ENCODE results near the gene MCC. TPM values are rescaled to one million over a fixed set of nuclear protein-coding genes. Genes with fewer than 3 reads are reported as not detected.

MCC gene
- total and polyA plus RNA-seq, 4 donors: 1.6 to 38.6 (median 11.2) TPM

GRCh38 chr5:113394658-113395057, 93.6 kb downstream of the MCC start:
- 78 to 88% methylated on average over 2 of the region's 2 CpGs for WGBS, 2 donors
- Histone ChIP-seq H3K9ac (ENCODE audit: insufficient read depth in 1 of 2, low read length in 2 of 2) (no peak overlapping the region), H3K27me3 (ENCODE audit: control insufficient read depth in 3 of 3, insufficient read depth in 3 of 3, low read length in 2 of 3) (no peaks in the 10 kb centered on the region), H3K9me3 (ENCODE audit: control insufficient read depth in 4 of 4, insufficient read depth in 3 of 4, low read length in 3 of 4) (no peaks in the 10 kb centered on the region), H3K27ac (ENCODE audit: low read depth in 1 of 2, low read length in 1 of 2) (no peak overlapping the region), H3K4me3 (no peak overlapping the region), H3K36me3 (ENCODE audit: control insufficient read depth in 4 of 4, insufficient read depth in 4 of 4, low read length in 4 of 4) (no peaks in the 10 kb centered on the region), H3K4me1 (ENCODE audit: control insufficient read depth in 5 of 5, insufficient read depth in 5 of 5, low read length in 5 of 5) (peaks cover 0 to 4% (median 0%) of the 10 kb centered on the region in 5 donors)
- TF ChIP-seq CTCF (IDR thresholded peaks at IDR 0.05; ENCODE audit: control extremely low read depth, extremely low read depth): no peak
- DNase-seq (peak in 1 of 3 donors; percentile 15), ATAC-seq (ENCODE audit: insufficient read depth, low FRiP score) (no peak)

DNA sequence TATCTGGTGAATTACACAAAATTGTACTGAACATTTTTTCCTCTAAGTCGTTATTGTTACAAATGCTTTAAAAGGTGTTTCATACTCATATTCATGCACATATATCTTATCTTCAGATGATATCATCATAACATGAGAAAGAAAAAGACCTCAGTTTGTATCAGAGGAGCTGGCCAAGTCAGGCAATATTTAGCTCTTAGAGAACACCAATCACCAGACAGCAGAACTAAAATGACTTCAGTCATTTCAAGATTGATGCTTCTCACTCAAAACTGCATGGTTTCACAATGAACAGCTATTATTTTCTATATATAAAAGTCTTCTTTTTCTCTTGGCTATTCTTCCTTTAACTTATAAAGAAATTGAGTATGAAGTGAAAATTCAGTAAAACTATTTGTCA, 98.0 kb downstream of the MCC start:
- 89 to 91% methylated on average over 1 of the region's 1 CpG for WGBS, 2 donors
- peaks cover 0 to 4% (median 0%) of the 10 kb centered on the region in 5 donors for H3K4me1 ChIP-seq (ENCODE audit: control insufficient read depth in 5 of 5, insufficient read depth in 5 of 5, low read length in 5 of 5)
- no peak for TF ChIP-seq CTCF (IDR thresholded peaks at IDR 0.05; ENCODE audit: control extremely low read depth, extremely low read depth)
- no peaks in the 10 kb centered on the region for H3K36me3 ChIP-seq (ENCODE audit: control insufficient read depth in 4 of 4, insufficient read depth in 4 of 4, low read length in 4 of 4)
- no peak overlapping the region for H3K9ac ChIP-seq (ENCODE audit: insufficient read depth in 1 of 2, low read length in 2 of 2)
- ATAC-seq (ENCODE audit: insufficient read depth, low FRiP score) (no peak), DNase-seq (no peak)
- H3K4me3 ChIP-seq: no peak overlapping the region
- H3K9me3 ChIP-seq (ENCODE audit: control insufficient read depth in 4 of 4, insufficient read depth in 3 of 4, low read length in 3 of 4): no peaks in the 10 kb centered on the region
- no peaks in the 10 kb centered on the region for H3K27me3 ChIP-seq (ENCODE audit: control insufficient read depth in 3 of 3, insufficient read depth in 3 of 3, low read length in 2 of 3)
- no peak overlapping the region for H3K27ac ChIP-seq (ENCODE audit: low read depth in 1 of 2, low read length in 1 of 2)

GRCh38 chr5:113389116-113389515, 99.1 kb downstream of the MCC start:
- TF ChIP-seq CTCF (IDR thresholded peaks at IDR 0.05; ENCODE audit: control extremely low read depth, extremely low read depth): no peak
- 93 to 95% methylated on average over 4 of the region's 4 CpGs for WGBS, 2 donors
- Histone ChIP-seq H3K27ac (ENCODE audit: low read depth in 1 of 2, low read length in 1 of 2) (no peak overlapping the region), H3K4me1 (ENCODE audit: control insufficient read depth in 5 of 5, insufficient read depth in 5 of 5, low read length in 5 of 5) (no peaks in the 10 kb centered on the region), H3K4me3 (no peak overlapping the region), H3K27me3 (ENCODE audit: control insufficient read depth in 3 of 3, insufficient read depth in 3 of 3, low read length in 2 of 3) (no peaks in the 10 kb centered on the region), H3K9me3 (ENCODE audit: control insufficient read depth in 4 of 4, insufficient read depth in 3 of 4, low read length in 3 of 4) (no peaks in the 10 kb centered on the region), H3K36me3 (ENCODE audit: control insufficient read depth in 4 of 4, insufficient read depth in 4 of 4, low read length in 4 of 4) (no peaks in the 10 kb centered on the region), H3K9ac (ENCODE audit: insufficient read depth in 1 of 2, low read length in 2 of 2) (no peak overlapping the region)
- ATAC-seq (ENCODE audit: insufficient read depth, low FRiP score) (no peak), DNase-seq (no peak)

DNA sequence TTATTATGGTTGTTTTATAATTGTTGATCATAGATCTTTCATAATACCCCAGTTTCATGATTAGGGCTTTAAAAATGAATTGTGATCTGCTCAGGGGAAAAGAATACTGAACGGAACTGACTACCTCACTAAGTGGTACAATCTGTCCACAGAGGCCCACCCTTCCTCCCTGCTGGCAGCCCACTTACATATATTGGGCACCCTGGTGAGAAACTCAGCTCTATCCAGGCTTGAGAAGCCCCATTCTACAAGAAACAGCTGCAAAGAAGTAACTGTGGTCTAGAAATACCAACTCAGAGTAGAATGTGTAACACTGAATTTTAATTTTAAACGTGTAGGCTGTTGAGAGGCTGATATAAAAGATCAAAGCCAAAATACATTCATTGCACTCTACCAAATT, 100.4 kb downstream of the MCC start:
- Histone ChIP-seq H3K27me3 (ENCODE audit: control insufficient read depth in 3 of 3, insufficient read depth in 3 of 3, low read length in 2 of 3) (no peaks in the 10 kb centered on the region), H3K36me3 (ENCODE audit: control insufficient read depth in 4 of 4, insufficient read depth in 4 of 4, low read length in 4 of 4) (no peaks in the 10 kb centered on the region), H3K27ac (ENCODE audit: low read depth in 1 of 2, low read length in 1 of 2) (no peak overlapping the region), H3K9ac (ENCODE audit: insufficient read depth in 1 of 2, low read length in 2 of 2) (no peak overlapping the region), H3K4me1 (ENCODE audit: control insufficient read depth in 5 of 5, insufficient read depth in 5 of 5, low read length in 5 of 5) (no peaks in the 10 kb centered on the region), H3K4me3 (no peak overlapping the region), H3K9me3 (ENCODE audit: control insufficient read depth in 4 of 4, insufficient read depth in 3 of 4, low read length in 3 of 4) (no peaks in the 10 kb centered on the region)
- no peak for ATAC-seq (ENCODE audit: insufficient read depth, low FRiP score)
- no peak for DNase-seq
- no peak for TF ChIP-seq CTCF (IDR thresholded peaks at IDR 0.05; ENCODE audit: control extremely low read depth, extremely low read depth)
- 80 to 90% methylated on average over 2 of the region's 2 CpGs for WGBS, 2 donors
